Measurements from ENCODE around the gene SLC44A3.

DNA sequence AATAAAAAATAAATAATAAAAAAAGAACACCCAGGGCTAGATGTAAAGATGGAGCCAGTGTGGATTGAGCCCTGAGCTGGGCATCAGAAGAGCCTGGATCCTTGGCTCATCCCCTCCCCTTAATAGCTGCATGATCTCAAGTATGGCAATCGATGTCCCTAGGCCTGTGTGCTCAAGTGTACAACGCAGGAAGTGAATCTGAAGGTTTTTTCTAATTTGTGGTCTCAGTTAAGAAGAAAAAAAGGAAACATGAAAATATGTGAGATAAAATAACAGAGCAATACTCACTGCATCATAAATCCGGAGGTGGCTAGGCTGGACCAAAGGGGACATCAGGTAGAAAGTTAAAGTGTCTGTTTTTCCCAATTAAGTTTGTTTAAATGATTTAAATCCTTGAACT lies 47.3 kb upstream of the SLC44A3 start:
- TF ChIP-seq CTCF (IDR thresholded peaks at IDR 0.05) (no peak), POLR2A (IDR thresholded peaks at IDR 0.05) (no peak)
